Measurements from ENCODE around the gene SLC37A1. TPM values are rescaled to one million over a fixed set of nuclear protein-coding genes. Genes with fewer than 3 reads are reported as not detected.

SLC37A1 gene
- total RNA-seq, 1 donor from 2014 or later, result 24.8 TPM

DNA sequence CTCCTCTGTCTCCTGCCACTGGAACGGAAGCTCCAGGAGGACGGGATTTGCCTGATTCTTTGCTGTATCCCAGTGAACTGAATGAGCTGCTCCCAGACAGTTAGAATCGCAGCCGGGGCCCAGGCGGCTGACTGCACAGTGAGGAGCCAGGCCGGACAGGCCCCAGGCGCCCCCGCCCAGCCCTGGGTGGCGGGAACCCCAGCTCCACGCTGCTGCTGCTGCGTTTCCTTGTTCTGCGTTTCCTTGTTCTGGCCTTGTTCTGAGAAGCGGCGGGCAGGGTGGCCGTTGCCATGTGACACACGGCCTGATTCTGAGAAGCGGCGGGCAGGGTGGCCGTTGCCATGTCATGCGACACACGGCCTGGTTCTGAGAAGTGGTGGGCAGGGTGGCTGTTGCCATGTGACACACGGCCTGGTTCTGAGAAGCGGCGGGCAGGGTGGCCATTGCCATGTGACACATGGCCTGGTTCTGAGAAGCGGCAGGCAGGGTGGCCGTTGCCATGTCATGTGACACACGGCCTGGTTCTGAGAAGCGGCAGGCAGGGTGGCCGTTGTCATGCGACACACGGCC is 56.2 kb downstream of the SLC37A1 start:
- peaks cover 13% of the 10 kb centered on the region for H3K36me3 Mint-ChIP-seq
- peaks cover 12% of the 10 kb centered on the region for H3K4me1 Mint-ChIP-seq (ENCODE audit: unreplicated experiment)
- TF ChIP-seq, protein P1, sequence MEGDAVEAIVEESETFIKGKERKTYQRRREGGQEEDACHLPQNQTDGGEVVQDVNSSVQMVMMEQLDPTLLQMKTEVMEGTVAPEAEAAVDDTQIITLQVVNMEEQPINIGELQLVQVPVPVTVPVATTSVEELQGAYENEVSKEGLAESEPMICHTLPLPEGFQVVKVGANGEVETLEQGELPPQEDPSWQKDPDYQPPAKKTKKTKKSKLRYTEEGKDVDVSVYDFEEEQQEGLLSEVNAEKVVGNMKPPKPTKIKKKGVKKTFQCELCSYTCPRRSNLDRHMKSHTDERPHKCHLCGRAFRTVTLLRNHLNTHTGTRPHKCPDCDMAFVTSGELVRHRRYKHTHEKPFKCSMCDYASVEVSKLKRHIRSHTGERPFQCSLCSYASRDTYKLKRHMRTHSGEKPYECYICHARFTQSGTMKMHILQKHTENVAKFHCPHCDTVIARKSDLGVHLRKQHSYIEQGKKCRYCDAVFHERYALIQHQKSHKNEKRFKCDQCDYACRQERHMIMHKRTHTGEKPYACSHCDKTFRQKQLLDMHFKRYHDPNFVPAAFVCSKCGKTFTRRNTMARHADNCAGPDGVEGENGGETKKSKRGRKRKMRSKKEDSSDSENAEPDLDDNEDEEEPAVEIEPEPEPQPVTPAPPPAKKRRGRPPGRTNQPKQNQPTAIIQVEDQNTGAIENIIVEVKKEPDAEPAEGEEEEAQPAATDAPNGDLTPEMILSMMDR (conservative IDR thresholded peaks at IDR 0.05), result no peak
- no peak for DNase-seq (ENCODE audit: extremely low spot score, unreplicated experiment)
- H3K27me3 Mint-ChIP-seq, result no peaks in the 10 kb centered on the region
- no peaks in the 10 kb centered on the region for H3K9me3 Mint-ChIP-seq
- no peak overlapping the region for H3K27ac Mint-ChIP-seq
- no peak overlapping the region for H3K4me3 Mint-ChIP-seq

DNA sequence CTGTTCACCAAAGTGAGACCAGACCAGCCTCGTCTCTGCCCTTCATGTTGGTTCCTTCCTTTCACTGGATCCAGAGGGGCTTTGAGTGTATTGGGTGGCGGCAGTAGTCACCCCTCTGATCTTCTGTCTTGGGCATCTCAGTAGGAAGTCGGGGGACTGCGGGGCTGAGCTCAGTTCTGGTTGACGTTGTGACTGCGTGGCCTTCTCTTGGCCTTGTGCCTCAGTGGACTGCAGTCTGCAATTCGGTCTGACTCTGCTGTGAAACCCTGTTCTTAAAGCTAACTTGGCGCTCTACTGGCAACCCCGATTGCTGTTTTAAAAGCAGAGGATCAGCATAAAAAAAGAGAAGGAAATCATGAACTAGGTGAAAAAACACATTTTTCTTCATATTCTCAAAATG is 56.7 kb downstream of the SLC37A1 start:
- DNase-seq (ENCODE audit: extremely low spot score, unreplicated experiment), result no peak
- Mint-ChIP-seq H3K36me3 (peaks cover 14% of the 10 kb centered on the region), H3K4me1 (ENCODE audit: unreplicated experiment) (peaks cover 12% of the 10 kb centered on the region), H3K27me3 (no peaks in the 10 kb centered on the region), H3K27ac (no peak overlapping the region), H3K9me3 (no peaks in the 10 kb centered on the region), H3K4me3 (no peak overlapping the region)
- TF ChIP-seq, protein P1 (conservative IDR thresholded peaks at IDR 0.05), result no peak

DNA sequence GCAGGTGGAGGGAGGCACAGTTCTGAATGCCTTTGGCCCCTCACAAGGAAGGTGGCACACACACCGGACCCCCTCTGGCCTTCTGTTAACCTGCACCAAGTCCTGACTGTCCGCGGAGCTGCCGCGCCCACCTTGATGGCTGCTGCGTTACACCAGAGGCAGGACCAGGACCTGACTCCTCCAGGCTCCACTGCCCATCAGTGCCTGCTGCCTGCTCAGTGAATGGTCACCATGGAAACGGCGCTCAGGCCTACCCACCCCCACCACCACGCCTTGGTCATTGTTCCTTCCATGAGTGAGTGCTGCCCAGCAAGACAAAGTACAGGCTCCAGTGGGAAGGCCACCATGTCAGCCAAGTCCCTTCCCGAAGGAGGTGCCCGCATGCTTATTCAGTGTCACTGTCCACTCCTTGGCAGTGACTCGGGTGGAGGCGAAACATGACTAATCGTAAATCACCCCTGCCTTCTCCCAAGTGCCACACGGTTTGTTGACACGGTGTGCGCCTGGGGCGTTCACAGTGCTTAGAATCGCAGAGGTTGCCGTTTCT is 57.3 kb downstream of the SLC37A1 start:
- Mint-ChIP-seq H3K4me3 (no peak overlapping the region), H3K9me3 (no peaks in the 10 kb centered on the region), H3K4me1 (ENCODE audit: unreplicated experiment) (peaks cover 12% of the 10 kb centered on the region), H3K27ac (no peak overlapping the region), H3K36me3 (peaks cover 18% of the 10 kb centered on the region), H3K27me3 (no peaks in the 10 kb centered on the region)
- no peak for DNase-seq (ENCODE audit: extremely low spot score, unreplicated experiment)
- TF ChIP-seq, protein P1 (conservative IDR thresholded peaks at IDR 0.05), result no peak

DNA sequence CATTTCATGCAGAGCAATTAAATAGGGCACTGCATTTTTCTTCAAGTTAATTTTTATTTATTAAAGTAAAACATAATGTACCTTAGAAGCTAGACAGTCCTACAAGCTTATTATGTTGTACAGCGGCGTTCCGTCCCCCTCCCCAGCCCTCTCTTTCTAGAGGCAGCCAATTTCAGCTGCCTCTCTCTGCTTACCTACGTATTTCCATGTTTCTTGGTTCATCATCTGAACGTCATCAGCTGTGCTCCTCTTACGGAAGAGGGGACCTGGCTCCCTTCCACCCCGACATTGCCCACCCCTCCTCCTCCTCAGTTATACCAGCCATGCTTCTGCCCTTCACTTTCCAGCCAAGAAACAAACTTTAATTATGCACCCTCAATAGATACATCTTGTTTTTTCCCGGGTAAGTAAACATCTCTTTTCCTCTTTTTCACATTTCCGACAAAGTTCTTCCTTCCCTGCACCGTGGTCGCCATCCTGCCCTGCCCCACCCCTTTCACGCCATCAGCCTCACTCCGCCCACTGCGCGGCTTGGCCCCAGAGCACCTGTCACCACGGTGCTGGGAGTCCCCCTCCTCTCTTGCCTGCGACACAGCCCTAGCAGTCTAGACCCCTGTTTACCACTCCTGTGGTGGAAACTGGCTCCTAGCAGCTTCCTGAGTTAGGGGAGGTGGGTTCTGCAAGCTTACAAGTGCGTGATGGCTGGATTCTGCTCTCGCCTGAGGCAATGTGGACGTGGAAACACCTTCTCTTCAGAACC is 57.9 kb downstream of the SLC37A1 start:
- no peak overlapping the region for H3K27ac Mint-ChIP-seq
- no peak for DNase-seq (ENCODE audit: extremely low spot score, unreplicated experiment)
- H3K9me3 Mint-ChIP-seq, result no peaks in the 10 kb centered on the region
- peaks cover 23% of the 10 kb centered on the region for H3K36me3 Mint-ChIP-seq
- no peak overlapping the region for H3K4me3 Mint-ChIP-seq
- no peaks in the 10 kb centered on the region for H3K27me3 Mint-ChIP-seq
- H3K4me1 Mint-ChIP-seq (ENCODE audit: unreplicated experiment), result peaks cover 12% of the 10 kb centered on the region
- TF ChIP-seq, protein P1 (conservative IDR thresholded peaks at IDR 0.05), result no peak

DNA sequence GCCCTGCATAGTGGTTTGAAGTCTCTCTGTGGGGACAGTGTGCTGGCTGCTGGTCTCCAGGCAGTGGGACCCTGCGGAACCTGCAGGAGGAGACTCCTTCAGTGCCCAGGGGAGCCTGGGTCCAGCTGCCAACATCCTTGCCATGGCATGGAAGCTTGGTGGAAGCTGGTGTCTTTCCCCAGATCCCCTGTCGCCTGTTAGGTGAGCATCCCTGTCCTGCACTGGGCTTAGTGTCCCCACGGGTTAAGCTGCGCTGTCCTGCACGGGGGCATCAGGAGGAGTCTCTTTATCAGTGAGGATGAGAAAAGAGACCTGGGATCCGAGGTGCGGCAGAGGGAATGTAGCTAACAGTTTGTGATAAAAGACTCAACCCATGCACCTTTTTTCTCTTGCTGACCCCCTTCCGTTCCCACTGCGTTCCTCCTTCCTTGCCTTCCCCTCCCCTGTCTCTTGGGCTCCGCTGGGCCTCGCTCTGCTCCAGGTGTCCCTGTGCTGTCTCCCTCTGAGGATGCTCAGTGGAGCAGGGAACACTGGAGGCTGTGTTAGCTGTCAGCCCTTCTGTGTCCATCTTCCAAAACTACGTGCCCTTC is 59.3 kb downstream of the SLC37A1 start:
- Mint-ChIP-seq H3K36me3 (peaks cover 26% of the 10 kb centered on the region), H3K9me3 (no peaks in the 10 kb centered on the region), H3K27ac (no peak overlapping the region), H3K4me3 (no peak overlapping the region), H3K27me3 (no peaks in the 10 kb centered on the region), H3K4me1 (ENCODE audit: unreplicated experiment) (peaks cover 12% of the 10 kb centered on the region)
- TF ChIP-seq, protein P1 (conservative IDR thresholded peaks at IDR 0.05), result no peak
- no peak for DNase-seq (ENCODE audit: extremely low spot score, unreplicated experiment)

All from type B pancreatic cell (in vitro differentiated cells).